ENCODE results near the gene PGF.

Gene PGF

GRCh38 chr14:74956280-74957072 lies 1.1 kb upstream of the PGF start:
- no peak for DNase-seq (ENCODE audit: low read depth)

GRCh38 chr14:74956027-74956279 lies 556 bp upstream of the PGF start:
- DNase-seq (ENCODE audit: low read depth) = no peak

- no peak for DNase-seq (ENCODE audit: low read depth)
These were observed 509 bp downstream of the PGF start for GRCh38 chr14:74954947-74955228.

GRCh38 chr14:74954232-74954946 lies 1.0 kb downstream of the PGF start:
- no peak for DNase-seq (ENCODE audit: low read depth)

GRCh38 chr14:74953686-74954085 lies 1.7 kb downstream of the PGF start:
- DNase-seq (ENCODE audit: low read depth) = no peak

- DNase-seq (ENCODE audit: low read depth) = no peak
These were observed 2.5 kb downstream of the PGF start for GRCh38 chr14:74952697-74953484.

GRCh38 chr14:74952180-74952665 lies 3.2 kb downstream of the PGF start:
- no peak for DNase-seq (ENCODE audit: low read depth)

- no peak for DNase-seq (ENCODE audit: low read depth)
These were observed 3.8 kb downstream of the PGF start for GRCh38 chr14:74951443-74952179.

- no peak for DNase-seq (ENCODE audit: low read depth)
These were observed 4.5 kb downstream of the PGF start for GRCh38 chr14:74950795-74951442.

GRCh38 chr14:74949859-74950573 lies 5.4 kb downstream of the PGF start:
- no peak for DNase-seq (ENCODE audit: low read depth)

- DNase-seq (ENCODE audit: low read depth) = no peak
These were observed 6.2 kb downstream of the PGF start for GRCh38 chr14:74949191-74949601.

GRCh38 chr14:74948228-74949175 lies 6.9 kb downstream of the PGF start:
- DNase-seq (ENCODE audit: low read depth) = no peak

GRCh38 chr14:74947353-74948227 lies 7.8 kb downstream of the PGF start:
- no peak for DNase-seq (ENCODE audit: low read depth)

- DNase-seq (ENCODE audit: low read depth) = no peak
These were observed 8.6 kb downstream of the PGF start for GRCh38 chr14:74946659-74947281.

GRCh38 chr14:74945852-74946658 lies 9.3 kb downstream of the PGF start:
- peak; percentile 55 for DNase-seq (ENCODE audit: low read depth)

GRCh38 chr14:74945261-74945851 lies 10.0 kb downstream of the PGF start:
- no peak for DNase-seq (ENCODE audit: low read depth)

- no peak for DNase-seq (ENCODE audit: low read depth)
These were observed 12.8 kb downstream of the PGF start for GRCh38 chr14:74942608-74943007.
